ENCODE results near the gene UNCX. TPM values are rescaled to one million over a fixed set of nuclear protein-coding genes. Genes with fewer than 3 reads are reported as not detected.

The UNCX gene
- total and polyA plus RNA-seq, 2 experiments from 2014 or later: 6.7 to 11.8 TPM

DNA sequence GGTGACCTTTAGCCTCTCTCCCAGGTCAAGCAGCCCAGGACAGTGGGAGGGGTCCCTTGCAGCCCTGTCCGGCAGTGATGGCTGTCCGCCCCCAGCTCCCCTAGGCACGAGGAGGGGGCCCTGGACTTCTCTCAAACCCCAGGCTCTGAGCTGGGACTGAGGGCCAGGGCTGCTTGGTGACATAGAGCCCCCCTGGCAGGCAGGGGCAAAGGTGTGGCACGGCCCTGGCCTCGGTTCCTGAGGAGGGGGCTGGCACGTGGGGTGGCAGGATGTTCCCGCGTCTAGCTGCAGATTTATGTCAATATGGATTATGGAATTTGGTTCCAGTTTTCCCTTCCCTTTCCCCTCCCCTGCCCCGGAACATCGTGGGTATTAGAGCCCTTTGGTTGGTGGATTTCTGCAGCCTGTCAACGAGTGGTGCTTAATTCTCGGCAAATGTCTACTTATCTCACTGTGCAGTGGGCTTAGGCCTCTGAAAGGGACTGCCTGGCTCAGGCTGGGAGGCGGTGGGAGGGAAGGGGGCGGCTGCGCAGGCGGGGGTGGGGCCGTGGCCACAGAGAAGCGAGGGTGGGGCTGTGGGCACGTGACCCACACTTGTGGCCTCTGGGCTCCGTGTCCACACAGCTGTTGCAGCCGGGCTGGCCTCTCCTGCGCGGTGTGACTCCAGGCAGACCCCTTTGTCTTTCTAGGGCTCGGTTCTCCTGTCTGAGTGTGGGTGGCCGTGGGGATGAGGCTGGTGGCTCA, 19.3 kb downstream of the UNCX start:
- no peak for DNase-seq (ENCODE audit: low read depth in 1 of 2, low spot score in 1 of 2)
- peaks cover 7% of the 10 kb centered on the region for H3K4me1 ChIP-seq (ENCODE audit: low read depth)
- H3K4me3 ChIP-seq: no peak overlapping the region
- no peaks in the 10 kb centered on the region for H3K9me3 ChIP-seq (ENCODE audit: low read depth)
- no peak overlapping the region for H3K27ac ChIP-seq
- H3K36me3 ChIP-seq: no peaks in the 10 kb centered on the region
- no peak for TF ChIP-seq CTCF (IDR thresholded peaks at IDR 0.05; ENCODE audit: low read depth, low read length)
- peaks cover 66% of the 10 kb centered on the region for H3K27me3 ChIP-seq

DNA sequence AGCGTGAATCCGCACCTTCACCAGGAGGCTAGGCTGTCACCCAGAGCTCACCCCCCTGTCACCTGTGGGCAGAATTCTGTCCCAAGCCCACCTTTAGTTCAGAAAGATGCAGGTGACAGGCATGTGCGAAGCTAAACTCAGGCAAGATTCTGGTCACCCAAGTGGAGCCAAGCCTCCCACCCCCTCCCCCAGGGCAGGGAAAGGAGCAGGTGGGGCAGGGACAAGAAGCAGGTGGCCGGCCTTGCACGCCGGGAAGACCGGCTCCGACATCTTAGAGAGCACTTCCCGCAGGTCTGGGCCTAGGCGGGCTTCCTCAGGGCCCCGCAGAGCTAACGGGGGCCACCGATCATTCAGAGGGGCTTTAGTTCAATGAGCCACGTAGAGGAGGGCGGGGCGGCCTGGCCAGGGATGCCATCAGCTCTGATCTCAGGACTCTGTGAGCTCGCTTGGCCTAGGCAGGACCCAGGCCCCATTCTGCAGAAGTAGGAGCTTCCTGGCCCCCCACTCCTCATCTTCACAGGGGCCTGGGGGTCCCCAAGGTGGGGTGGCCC, 19.9 kb downstream of the UNCX start:
- Histone ChIP-seq H3K4me3 (no peak overlapping the region), H3K4me1 (ENCODE audit: low read depth) (peaks cover 7% of the 10 kb centered on the region), H3K27me3 (peaks cover 60% of the 10 kb centered on the region), H3K9me3 (ENCODE audit: low read depth) (no peaks in the 10 kb centered on the region), H3K36me3 (no peaks in the 10 kb centered on the region), H3K27ac (no peak overlapping the region)
- no peak for TF ChIP-seq CTCF (IDR thresholded peaks at IDR 0.05; ENCODE audit: low read depth, low read length)
- no peak for DNase-seq (ENCODE audit: low read depth in 1 of 2, low spot score in 1 of 2)

GRCh38 chr7:1253681-1254181, 21.1 kb downstream of the UNCX start:
- TF ChIP-seq CTCF (IDR thresholded peaks at IDR 0.05; ENCODE audit: low read depth, low read length): no peak

GRCh38 chr7:1254281-1255079, 21.8 kb downstream of the UNCX start:
- Histone ChIP-seq H3K27me3 (peaks cover 41% of the 10 kb centered on the region), H3K27ac (no peak overlapping the region), H3K36me3 (no peaks in the 10 kb centered on the region), H3K9me3 (ENCODE audit: low read depth) (no peaks in the 10 kb centered on the region), H3K4me1 (ENCODE audit: low read depth) (peaks cover 5% of the 10 kb centered on the region), H3K4me3 (no peak overlapping the region)
- no peak for DNase-seq (ENCODE audit: low read depth in 1 of 2, low spot score in 1 of 2)
- TF ChIP-seq CTCF (IDR thresholded peaks at IDR 0.05; ENCODE audit: low read depth, low read length): no peak

More at GRCh38 chr7:1253681-1254181, 21.1 kb downstream of the UNCX start:
- DNase-seq (ENCODE audit: low read depth in 1 of 2, low spot score in 1 of 2): no peak
- no peaks in the 10 kb centered on the region for H3K9me3 ChIP-seq (ENCODE audit: low read depth)
- no peak overlapping the region for H3K27ac ChIP-seq
- peaks cover 7% of the 10 kb centered on the region for H3K4me1 ChIP-seq (ENCODE audit: low read depth)
- H3K27me3 ChIP-seq: peaks cover 49% of the 10 kb centered on the region
- H3K36me3 ChIP-seq: no peaks in the 10 kb centered on the region
- no peak overlapping the region for H3K4me3 ChIP-seq

GRCh38 chr7:1255080-1255816, 22.6 kb downstream of the UNCX start:
- DNase-seq (ENCODE audit: low read depth in 1 of 2, low spot score in 1 of 2): no peak
- peaks cover 33% of the 10 kb centered on the region for H3K27me3 ChIP-seq
- no peaks in the 10 kb centered on the region for H3K4me1 ChIP-seq (ENCODE audit: low read depth)
- no peak for TF ChIP-seq CTCF (IDR thresholded peaks at IDR 0.05; ENCODE audit: low read depth, low read length)
- no peaks in the 10 kb centered on the region for H3K36me3 ChIP-seq
- no peak overlapping the region for H3K4me3 ChIP-seq
- no peak overlapping the region for H3K27ac ChIP-seq
- no peaks in the 10 kb centered on the region for H3K9me3 ChIP-seq (ENCODE audit: low read depth)

Measured in cardiac muscle cell (in vitro differentiated cells and primary cell).